Measurements from ENCODE around the gene PPP1R9B.

DNA sequence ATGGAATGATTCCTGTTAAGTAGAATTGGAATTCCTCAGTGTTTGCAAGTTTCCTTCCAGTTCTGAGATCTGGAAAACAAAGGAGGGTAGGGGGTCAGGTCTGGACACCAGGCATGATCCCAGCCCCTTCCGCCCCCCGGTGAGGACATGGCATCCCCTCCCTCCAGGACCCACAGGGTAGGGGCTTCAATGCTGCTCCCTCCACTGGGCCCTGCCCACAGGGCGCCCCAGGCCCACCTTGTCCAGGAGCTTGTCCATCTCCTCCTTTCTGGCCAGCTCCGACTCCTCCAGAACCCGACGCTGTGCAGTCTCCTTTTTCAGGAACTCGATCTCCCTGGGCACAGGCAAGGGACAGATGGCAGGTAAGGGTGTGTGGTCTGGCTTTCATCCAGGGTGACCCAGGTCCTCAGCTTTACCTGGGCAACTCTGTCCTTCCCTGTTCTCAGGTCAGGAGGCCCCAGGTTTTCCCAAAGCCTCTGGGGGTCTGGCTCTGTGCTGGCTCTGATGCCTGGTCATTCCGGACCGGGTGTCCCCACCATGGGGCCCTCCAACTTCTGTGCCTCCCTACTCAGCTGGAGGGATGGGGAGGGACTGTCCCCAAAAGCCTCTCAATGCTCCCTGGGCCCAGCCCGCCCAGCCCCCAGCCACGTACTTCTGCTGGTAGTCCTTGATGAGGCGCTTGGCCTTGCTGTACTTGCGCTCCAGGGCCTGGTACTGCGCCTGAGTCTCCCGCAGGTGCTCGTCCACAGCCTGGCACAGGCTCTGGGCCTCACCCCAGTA, 15.0 kb downstream of the PPP1R9B start:
- TF ChIP-seq, protein P1, sequence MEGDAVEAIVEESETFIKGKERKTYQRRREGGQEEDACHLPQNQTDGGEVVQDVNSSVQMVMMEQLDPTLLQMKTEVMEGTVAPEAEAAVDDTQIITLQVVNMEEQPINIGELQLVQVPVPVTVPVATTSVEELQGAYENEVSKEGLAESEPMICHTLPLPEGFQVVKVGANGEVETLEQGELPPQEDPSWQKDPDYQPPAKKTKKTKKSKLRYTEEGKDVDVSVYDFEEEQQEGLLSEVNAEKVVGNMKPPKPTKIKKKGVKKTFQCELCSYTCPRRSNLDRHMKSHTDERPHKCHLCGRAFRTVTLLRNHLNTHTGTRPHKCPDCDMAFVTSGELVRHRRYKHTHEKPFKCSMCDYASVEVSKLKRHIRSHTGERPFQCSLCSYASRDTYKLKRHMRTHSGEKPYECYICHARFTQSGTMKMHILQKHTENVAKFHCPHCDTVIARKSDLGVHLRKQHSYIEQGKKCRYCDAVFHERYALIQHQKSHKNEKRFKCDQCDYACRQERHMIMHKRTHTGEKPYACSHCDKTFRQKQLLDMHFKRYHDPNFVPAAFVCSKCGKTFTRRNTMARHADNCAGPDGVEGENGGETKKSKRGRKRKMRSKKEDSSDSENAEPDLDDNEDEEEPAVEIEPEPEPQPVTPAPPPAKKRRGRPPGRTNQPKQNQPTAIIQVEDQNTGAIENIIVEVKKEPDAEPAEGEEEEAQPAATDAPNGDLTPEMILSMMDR (IDR thresholded peaks at IDR 0.05) = no peak
- TF ChIP-seq POLR2A (IDR thresholded peaks at IDR 0.05) = no peak

Measured in tibial nerve (tissue), 3 donors.